ENCODE results near the gene CDH7. TPM values are rescaled to one million over a fixed set of nuclear protein-coding genes. Genes with fewer than 3 reads are reported as not detected.

The CDH7 gene
- total and polyA plus RNA-seq, 9 donors = under 0.01 to 0.94 (median 0.07) TPM; not detected in 2

DNA sequence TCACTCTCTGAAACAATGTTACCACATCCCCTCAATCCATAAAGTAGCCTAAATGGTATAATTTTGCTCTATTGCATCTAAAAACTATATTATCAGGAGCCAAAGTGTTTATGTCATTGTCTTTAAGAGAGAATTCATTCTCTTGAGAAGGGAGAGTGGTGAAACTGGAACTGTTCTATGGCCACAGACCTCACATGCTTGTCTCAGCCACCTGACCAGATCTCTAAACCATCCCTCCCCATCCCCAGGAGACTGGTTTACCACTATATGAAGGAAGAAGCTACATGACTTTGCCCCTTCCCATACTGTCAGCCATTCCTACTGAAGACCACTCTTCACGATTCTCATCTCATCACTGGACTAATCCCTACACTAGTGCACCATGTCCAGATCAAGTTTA is 9.6 kb downstream of the CDH7 start:
- no peaks in the 10 kb centered on the region for H3K4me1 ChIP-seq (ENCODE audit: insufficient read depth)
- WGBS, 3 donors = 70 to 89% (median 88%) methylated on average over 1 of the region's 1 CpG
- no peak for DNase-seq
- no peaks in the 10 kb centered on the region for H3K36me3 ChIP-seq
- TF ChIP-seq POLR2A (IDR thresholded peaks at IDR 0.05) = no peak
- TF ChIP-seq, protein P1, sequence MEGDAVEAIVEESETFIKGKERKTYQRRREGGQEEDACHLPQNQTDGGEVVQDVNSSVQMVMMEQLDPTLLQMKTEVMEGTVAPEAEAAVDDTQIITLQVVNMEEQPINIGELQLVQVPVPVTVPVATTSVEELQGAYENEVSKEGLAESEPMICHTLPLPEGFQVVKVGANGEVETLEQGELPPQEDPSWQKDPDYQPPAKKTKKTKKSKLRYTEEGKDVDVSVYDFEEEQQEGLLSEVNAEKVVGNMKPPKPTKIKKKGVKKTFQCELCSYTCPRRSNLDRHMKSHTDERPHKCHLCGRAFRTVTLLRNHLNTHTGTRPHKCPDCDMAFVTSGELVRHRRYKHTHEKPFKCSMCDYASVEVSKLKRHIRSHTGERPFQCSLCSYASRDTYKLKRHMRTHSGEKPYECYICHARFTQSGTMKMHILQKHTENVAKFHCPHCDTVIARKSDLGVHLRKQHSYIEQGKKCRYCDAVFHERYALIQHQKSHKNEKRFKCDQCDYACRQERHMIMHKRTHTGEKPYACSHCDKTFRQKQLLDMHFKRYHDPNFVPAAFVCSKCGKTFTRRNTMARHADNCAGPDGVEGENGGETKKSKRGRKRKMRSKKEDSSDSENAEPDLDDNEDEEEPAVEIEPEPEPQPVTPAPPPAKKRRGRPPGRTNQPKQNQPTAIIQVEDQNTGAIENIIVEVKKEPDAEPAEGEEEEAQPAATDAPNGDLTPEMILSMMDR (IDR thresholded peaks at IDR 0.05) = no peak
- TF ChIP-seq EP300 (IDR thresholded peaks at IDR 0.05) = no peak
- H3K27ac ChIP-seq = no peak overlapping the region
- intact Hi-C loops (cut with DNase I) = no loop called here
- no peaks in the 10 kb centered on the region for H3K27me3 ChIP-seq
- no peaks in the 10 kb centered on the region for H3K9me3 ChIP-seq
- no peak overlapping the region for H3K4me3 ChIP-seq

DNA sequence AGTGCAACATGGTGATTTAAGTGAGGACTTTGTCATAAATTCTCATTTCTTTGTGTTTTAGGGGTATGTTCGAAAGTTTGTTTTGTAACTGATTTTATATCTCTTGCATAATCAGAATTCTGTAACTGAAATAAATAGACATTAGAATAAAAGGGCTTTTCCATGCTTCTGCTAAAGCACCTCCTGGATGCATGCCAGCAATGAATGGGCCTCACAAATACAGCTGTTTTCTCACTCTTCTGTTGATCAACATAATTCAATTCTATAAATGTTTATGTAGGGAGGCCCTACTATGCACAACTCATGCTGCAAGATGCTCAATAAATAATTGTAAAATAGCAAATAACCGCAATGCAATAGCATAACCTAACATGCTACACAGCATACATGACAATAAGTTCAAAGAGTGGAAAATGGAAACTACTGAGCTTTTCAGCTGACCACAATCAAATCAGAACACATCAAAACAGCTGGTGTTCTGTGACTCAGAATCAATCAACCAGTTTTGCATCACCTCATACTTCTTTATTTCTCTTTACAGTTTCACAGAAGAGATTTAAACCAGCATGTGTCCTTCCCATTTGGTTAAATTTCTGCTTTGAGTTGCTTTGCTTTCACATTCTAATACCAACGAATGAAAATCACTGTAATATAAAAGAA is 11.0 kb downstream of the CDH7 start:
- no peak overlapping the region for H3K27ac ChIP-seq
- H3K36me3 ChIP-seq = no peaks in the 10 kb centered on the region
- H3K4me3 ChIP-seq = no peak overlapping the region
- no peak for DNase-seq
- WGBS, 3 donors = 67 to 81% (median 72%) methylated on average over 3 of the region's 3 CpGs
- no peaks in the 10 kb centered on the region for H3K27me3 ChIP-seq
- H3K4me1 ChIP-seq (ENCODE audit: insufficient read depth) = no peaks in the 10 kb centered on the region
- intact Hi-C loops (cut with DNase I) = no loop called here
- TF ChIP-seq, protein P1 (IDR thresholded peaks at IDR 0.05) = no peak
- no peaks in the 10 kb centered on the region for H3K9me3 ChIP-seq

DNA sequence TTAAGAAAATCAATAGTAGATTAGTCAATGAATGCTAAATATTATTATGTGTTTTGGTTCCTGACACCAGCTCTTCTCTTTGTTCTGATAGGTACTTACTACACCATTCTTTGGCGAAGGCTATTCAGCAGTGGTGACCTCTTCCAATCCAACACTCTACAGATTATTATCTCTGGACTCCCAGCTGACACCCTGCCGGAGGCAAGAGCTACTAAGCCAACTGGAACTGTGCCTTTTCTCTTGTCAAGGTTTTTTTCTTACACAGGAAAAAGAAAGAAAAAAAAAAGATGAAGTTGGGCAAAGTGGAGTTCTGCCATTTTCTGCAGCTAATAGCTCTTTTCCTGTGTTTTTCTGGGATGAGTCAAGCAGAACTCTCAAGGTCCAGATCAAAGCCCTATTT is 11.7 kb downstream of the CDH7 start:
- WGBS, 3 donors = 68 to 70% (median 70%) methylated on average over 2 of the region's 2 CpGs
- no peak for DNase-seq
- Histone ChIP-seq H3K9me3 (no peaks in the 10 kb centered on the region), H3K36me3 (no peaks in the 10 kb centered on the region), H3K4me1 (ENCODE audit: insufficient read depth) (no peaks in the 10 kb centered on the region), H3K4me3 (no peak overlapping the region), H3K27me3 (no peaks in the 10 kb centered on the region), H3K27ac (no peak overlapping the region)
- TF ChIP-seq POLR2A (IDR thresholded peaks at IDR 0.05) (no peak), EP300 (IDR thresholded peaks at IDR 0.05) (no peak)
- TF ChIP-seq, protein P1 (IDR thresholded peaks at IDR 0.05) = no peak
- intact Hi-C loops (cut with DNase I) = no loop called here

DNA sequence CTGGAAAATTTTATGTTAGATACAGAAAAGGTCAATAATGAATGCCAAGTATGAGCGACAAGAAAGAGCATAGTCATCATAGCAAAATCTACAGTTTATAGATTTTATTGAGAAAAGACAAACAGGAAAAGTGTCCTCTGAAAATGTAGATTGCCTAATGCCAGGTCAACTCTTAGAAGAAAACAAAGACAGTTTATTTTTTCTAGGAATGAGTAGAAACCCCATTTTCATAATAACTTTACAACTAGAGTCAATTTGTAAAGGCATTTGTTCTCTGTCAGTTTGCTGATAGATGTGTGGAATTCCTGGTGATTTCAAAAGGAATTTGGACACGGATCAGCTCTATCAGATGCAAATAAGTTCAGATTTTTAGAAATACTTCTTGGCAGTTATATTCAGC is 16.6 kb downstream of the CDH7 start:
- Histone ChIP-seq H3K4me3 (no peak overlapping the region), H3K27me3 (no peaks in the 10 kb centered on the region), H3K9me3 (no peaks in the 10 kb centered on the region), H3K36me3 (no peaks in the 10 kb centered on the region), H3K4me1 (ENCODE audit: insufficient read depth) (no peaks in the 10 kb centered on the region), H3K27ac (no peak overlapping the region)
- intact Hi-C loops (cut with DNase I) = no loop called here
- TF ChIP-seq, protein P1 (IDR thresholded peaks at IDR 0.05) = no peak
- no peak for TF ChIP-seq POLR2A (IDR thresholded peaks at IDR 0.05)
- TF ChIP-seq EP300 (IDR thresholded peaks at IDR 0.05) = no peak
- no peak for DNase-seq
- 50 to 70% (median 57%) methylated on average over 2 of the region's 2 CpGs for WGBS, 3 donors
